Activated B cell treated with CpG ODN at 0.5 μM for 24 hours (primary cell): ENCODE data around the gene FBXO24. TPM values are rescaled to one million over a fixed set of nuclear protein-coding genes. Genes with fewer than 3 reads are reported as not detected.
A peak's percentile ranks its signal among the peaks of the same experiment; 100 is the strongest.

ENCODE experiments used
- ATAC-seq: fragments of 200-7000 bp; cut with Tn5 transposase; one replicate; pipeline ENCODE4 v1.10.0; 2021; ENCODE audit warnings: low read depth, mild to moderate bottlenecking, moderate library complexity
- CTCF ChIA-PET: fragments of 350-600 bp; sonication (Branson Sonifier 250); formaldehyde crosslinking; loops from one replicate; lab custom pipeline; 2021; ENCODE audit warnings: antibody characterized with exemption; lab: Charles Lee
- POLR2A ChIA-PET: fragments of 350-600 bp; sonication (Branson Sonifier 250); formaldehyde crosslinking; loops from one replicate; lab custom pipeline; 2021; ENCODE audit warnings: antibody characterized with exemption; lab: Charles Lee
- DNase-seq: peaks from one replicate; pipeline ENCODE4 v3.0.0; 2022
- H3K27ac Mint-ChIP-seq: one replicate; pipeline ENCODE4 v1.8.0; 2020; ENCODE audit warnings: mixed read lengths
- H3K27me3 Mint-ChIP-seq: one replicate; pipeline ENCODE4 v1.8.0; 2021; ENCODE audit warnings: mixed read lengths
- H3K36me3 Mint-ChIP-seq: one replicate; pipeline ENCODE4 v1.8.0; 2021; ENCODE audit warnings: low read depth, mixed read lengths
- H3K4me1 Mint-ChIP-seq: one replicate; pipeline ENCODE4 v1.8.0; 2021; ENCODE audit warnings: mixed read lengths
- H3K4me3 Mint-ChIP-seq: one replicate; pipeline ENCODE4 v1.8.0; 2020; ENCODE audit warnings: mild to moderate bottlenecking, mixed read lengths
- H3K9me3 Mint-ChIP-seq: one replicate; pipeline ENCODE4 v1.8.0; 2020; ENCODE audit warnings: mixed read lengths
- CTCF ChIP-seq: fragments of 200-600 bp; IDR thresholded peaks from one replicate; pipeline ENCODE4 v1.8.0; 2022; ENCODE audit warnings: antibody characterized with exemption, mild to moderate bottlenecking
- intact Hi-C: fragments of 100-400 bp; cut with micrococcal nuclease; formaldehyde crosslinking; loops from one replicate; pipeline ENCODE4 v1.15.1; 2024
- total RNA-seq: library from RNA; stranded (reverse); gene quantifications from 2 replicates; pipeline ENCODE4 v1.2.3, GENCODE V29; 2022

The FBXO24 gene
- total RNA-seq, 1 donor from 2014 or later: 1.9 TPM

DNA sequence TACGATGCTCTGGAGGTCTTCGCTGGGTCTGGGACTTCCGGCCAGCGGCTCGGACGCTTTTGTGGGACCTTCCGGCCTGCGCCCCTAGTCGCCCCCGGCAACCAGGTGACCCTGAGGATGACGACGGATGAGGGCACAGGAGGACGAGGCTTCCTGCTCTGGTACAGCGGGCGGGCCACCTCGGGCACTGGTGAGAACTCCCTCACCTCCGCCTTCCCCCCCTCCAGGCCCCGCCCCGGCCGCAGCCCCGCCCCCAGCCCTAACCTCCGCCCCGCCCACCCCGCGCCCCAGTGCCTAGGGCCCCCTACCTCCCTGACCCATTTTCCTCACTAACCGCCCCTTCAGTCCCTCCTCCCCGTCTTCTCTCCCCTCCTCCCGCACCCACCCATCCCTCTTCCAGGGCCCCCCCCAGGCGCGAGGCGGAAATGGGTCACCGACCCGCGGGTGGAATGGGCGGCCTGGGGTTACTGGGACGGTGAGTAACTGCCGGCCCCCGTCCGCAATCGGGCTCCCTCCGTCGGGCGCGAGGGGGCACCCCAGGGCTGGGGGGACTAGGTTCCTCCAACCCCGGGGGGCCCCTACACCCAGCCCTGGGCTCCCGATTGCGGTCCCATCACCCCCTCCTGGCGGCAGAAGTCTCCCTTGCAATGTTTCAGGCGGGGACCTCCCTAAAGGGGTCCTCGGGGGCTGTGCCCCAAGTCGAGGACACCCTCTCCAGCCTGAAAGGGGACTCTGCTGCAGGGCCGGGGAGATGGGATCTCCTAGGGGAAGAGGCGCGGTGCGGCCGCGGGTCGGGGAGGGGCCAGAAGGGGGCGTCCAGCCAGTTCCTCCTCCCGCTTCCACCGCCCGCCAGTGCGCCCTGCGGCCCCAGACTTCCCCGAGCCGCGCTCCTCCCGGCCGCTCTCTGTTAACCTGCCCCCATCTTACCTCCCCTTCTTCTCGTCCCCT is 18.2 kb downstream of the FBXO24 start:
- H3K4me3 Mint-ChIP-seq: peak overlapping the region; percentile 85
- peak overlapping the region; percentile 30 for H3K27ac Mint-ChIP-seq

DNA sequence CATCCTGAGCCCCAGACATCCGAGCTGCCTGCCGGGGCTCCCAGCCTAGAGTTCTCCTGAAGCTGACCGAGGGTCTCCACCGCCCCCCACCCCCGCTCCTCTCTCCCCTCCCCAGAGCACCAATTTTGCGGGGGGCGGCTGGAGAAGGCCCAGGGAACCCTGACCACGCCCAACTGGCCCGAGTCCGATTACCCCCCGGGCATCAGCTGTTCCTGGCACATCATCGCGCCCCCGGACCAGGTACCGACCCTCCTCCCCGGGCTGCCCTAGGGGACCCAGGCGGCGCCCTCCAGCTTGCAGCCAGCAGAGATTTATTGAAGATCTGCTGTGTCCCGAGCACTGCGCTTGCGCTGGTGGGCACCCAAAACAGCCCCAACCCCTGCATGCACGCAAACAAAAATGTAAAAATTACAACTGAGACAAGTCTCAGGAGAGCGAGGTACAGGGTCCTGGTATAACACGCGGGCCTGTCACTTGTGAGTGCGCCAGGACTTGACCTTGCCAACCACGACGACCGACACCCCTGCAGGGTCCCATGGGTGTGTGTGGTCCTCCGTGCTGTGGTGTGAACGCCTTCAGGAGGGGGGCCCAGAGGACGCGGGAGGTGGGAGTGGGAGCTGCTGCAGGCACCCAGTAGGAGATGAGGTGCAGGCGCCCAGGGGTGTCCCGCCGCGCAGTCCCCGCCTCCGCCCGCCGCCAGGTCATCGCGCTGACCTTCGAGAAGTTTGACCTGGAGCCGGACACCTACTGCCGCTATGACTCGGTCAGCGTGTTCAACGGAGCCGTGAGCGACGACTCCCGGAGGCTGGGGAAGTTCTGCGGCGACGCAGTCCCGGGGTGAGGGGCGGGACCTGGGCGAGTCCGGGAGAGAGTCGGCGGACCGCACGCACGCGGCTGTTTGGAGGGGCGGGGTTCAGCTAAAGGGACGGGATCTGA is 19.1 kb downstream of the FBXO24 start:
- DNase-seq (peak; percentile 30), ATAC-seq (peak; percentile 14)
- intact Hi-C loops: loop anchor here (1.0 to 2.0 kb wide), 8 partner anchors 19 to 247 kb away; partner anchors contain the start of genes FBXO24, GNB2, LRCH4 and SLC12A9
- Mint-ChIP-seq H3K4me3 (peak overlapping the region; percentile 85), H3K4me1 (peaks cover 19% of the 10 kb centered on the region), H3K36me3 (no peaks in the 10 kb centered on the region), H3K27me3 (no peaks in the 10 kb centered on the region), H3K9me3 (no peaks in the 10 kb centered on the region), H3K27ac (no peak overlapping the region)
- CTCF ChIA-PET: interaction anchor here (0.7 to 1.2 kb wide), 4 partner anchors 19 to 73 kb away, joined by 3 to 4 read pairs (median 4); partner anchors contain the start of genes FBXO24 and LRCH4
- no peak for TF ChIP-seq CTCF
- POLR2A ChIA-PET: interaction anchor here (0.5 to 4.8 kb wide), 5 partner anchors 20 to 237 kb away, joined by 4 to 32 read pairs (median 5); partner anchors contain the start of genes FBXO24 and LRCH4

More for the DNA sequence above, 18.2 kb downstream of the FBXO24 start:
- DNase-seq (peak; percentile 75), ATAC-seq (peak; percentile 78)
- CTCF ChIA-PET: interaction anchor here (0.7 to 1.4 kb wide), 5 partner anchors 18 to 101 kb away, joined by 3 to 4 read pairs (median 3); partner anchors contain the start of gene FBXO24
- Mint-ChIP-seq H3K4me1 (peaks cover 19% of the 10 kb centered on the region), H3K36me3 (no peaks in the 10 kb centered on the region), H3K9me3 (no peaks in the 10 kb centered on the region), H3K27me3 (no peaks in the 10 kb centered on the region)
- intact Hi-C loops: loop anchor here (1.0 to 2.0 kb wide), 8 partner anchors 18 to 248 kb away; partner anchors contain the start of genes FBXO24, GNB2, LRCH4 and SLC12A9
- TF ChIP-seq CTCF: no peak
- POLR2A ChIA-PET: interaction anchor here (0.5 to 4.8 kb wide), 7 partner anchors 8 to 102 kb away, joined by 4 to 32 read pairs (median 7); partner anchors contain the start of genes FBXO24, LRCH4, MOSPD3 and POP7

GRCh38 chr7:100606313-100606712 is 20.2 kb downstream of the FBXO24 start:
- no peak overlapping the region for H3K4me3 Mint-ChIP-seq
- no peak for ATAC-seq
- CTCF ChIA-PET: no interaction called here
- H3K27me3 Mint-ChIP-seq: no peaks in the 10 kb centered on the region
- DNase-seq: no peak
- intact Hi-C loops: no loop called here
- no peak overlapping the region for H3K27ac Mint-ChIP-seq
- POLR2A ChIA-PET: interaction anchor here (0.6 to 4.8 kb wide), 4 partner anchors 21 to 237 kb away, joined by 3 to 32 read pairs (median 4); partner anchors contain the start of genes FBXO24 and LRCH4
- H3K9me3 Mint-ChIP-seq: no peaks in the 10 kb centered on the region
- no peak for TF ChIP-seq CTCF
- peaks cover 19% of the 10 kb centered on the region for H3K4me1 Mint-ChIP-seq
- no peaks in the 10 kb centered on the region for H3K36me3 Mint-ChIP-seq

DNA sequence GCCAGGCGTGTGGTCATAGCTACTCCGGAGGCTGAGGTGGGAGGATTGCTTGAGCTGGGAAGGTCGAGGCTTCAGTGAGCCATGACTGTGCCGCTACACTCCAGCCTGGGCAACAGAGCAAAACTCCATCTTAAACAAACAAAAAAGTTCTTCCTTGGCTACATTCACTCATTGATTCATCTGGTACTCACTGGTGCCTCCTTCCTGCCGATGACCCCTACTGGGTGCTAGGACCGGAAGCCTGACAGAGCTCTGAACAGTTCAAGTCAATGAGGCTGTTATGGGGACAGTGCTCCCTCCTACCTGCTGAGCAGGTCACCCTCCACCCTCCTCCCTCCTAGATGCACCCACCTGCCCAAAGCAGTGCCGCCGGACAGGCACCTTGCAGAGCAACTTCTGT is 21.0 kb downstream of the FBXO24 start:
- intact Hi-C loops: no loop called here
- H3K4me3 Mint-ChIP-seq: no peak overlapping the region
- ChIA-PET CTCF (no interaction called here), POLR2A (interaction anchor here (0.6 to 4.8 kb wide), 3 partner anchors 22 to 71 kb away, joined by 3 to 32 read pairs (median 3); partner anchors contain the start of genes FBXO24 and LRCH4)
- TF ChIP-seq CTCF: no peak
- DNase-seq: no peak
- H3K27me3 Mint-ChIP-seq: no peaks in the 10 kb centered on the region
- no peak overlapping the region for H3K27ac Mint-ChIP-seq
- peaks cover 3% of the 10 kb centered on the region for H3K36me3 Mint-ChIP-seq
- ATAC-seq: no peak
- H3K4me1 Mint-ChIP-seq: peaks cover 22% of the 10 kb centered on the region
- H3K9me3 Mint-ChIP-seq: no peaks in the 10 kb centered on the region
